MCF 10A (cell line): ENCODE measurements around the gene DCP1A. TPM values are rescaled to one million over a fixed set of nuclear protein-coding genes. Genes with fewer than 3 reads are reported as not detected.
"Not testable (repeated sequence)": the region's sequence is repeated elsewhere in the genome, so short reads cannot be mapped to it uniquely, and the experiment has no call there.

Experiments
- BruUV-seq: library from RNA; stranded (reverse); fragments of 400-500 nt; replicated peaks from 2 replicates; lab custom pipeline; 2021; lab: Mats Ljungman, UMichigan
- CTCF ChIA-PET: fragments of 300-600 bp; sonication (Branson Sonifier 250); formaldehyde crosslinking; extraction: SDS; loops from one replicate; lab custom pipeline; 2021; ENCODE audit warnings: antibody characterized with exemption, inconsistent platforms; lab: Yijun Ruan, JAX
- POLR2A ChIA-PET: fragments of 300-600, 350-650 bp; sonication (Branson Sonifier 250); formaldehyde crosslinking; extraction: SDS; loops from one replicate; lab custom pipeline; 2020; ENCODE audit warnings: antibody characterized with exemption, inconsistent platforms; lab: Yijun Ruan, JAX
- DNase-seq: peaks from one replicate; pipeline ENCODE4 v3.0.0-alpha.2; 2018; ENCODE audit not compliant: unreplicated experiment
- H3K27ac Mint-ChIP-seq: one replicate; pipeline ENCODE4 v1.8.0; 2022; ENCODE audit warnings: mild to moderate bottlenecking, low read depth, mixed read lengths; ENCODE audit not compliant: unreplicated experiment
- H3K27me3 Mint-ChIP-seq: one replicate; pipeline ENCODE4 v1.8.0; 2022; ENCODE audit warnings: mixed read lengths; ENCODE audit not compliant: insufficient read depth, unreplicated experiment
- H3K36me3 Mint-ChIP-seq: one replicate; pipeline ENCODE4 v1.8.0; 2022; ENCODE audit warnings: mild to moderate bottlenecking, moderate library complexity, mixed read lengths; ENCODE audit not compliant: insufficient read depth, unreplicated experiment
- H3K4me1 Mint-ChIP-seq: one replicate; pipeline ENCODE4 v1.8.0; 2022; ENCODE audit warnings: mixed read lengths; ENCODE audit not compliant: insufficient read depth, unreplicated experiment
- H3K4me3 Mint-ChIP-seq: one replicate; pipeline ENCODE4 v1.8.0; 2022; ENCODE audit warnings: mild to moderate bottlenecking, moderate library complexity, mixed read lengths; ENCODE audit not compliant: unreplicated experiment
- H3K9me3 Mint-ChIP-seq: one replicate; pipeline ENCODE4 v1.8.0; 2022; ENCODE audit warnings: mixed read lengths; ENCODE audit not compliant: unreplicated experiment
- intact Hi-C: fragments of 100-400 bp; cut with micrococcal nuclease; formaldehyde crosslinking; loops from 2 replicates; pipeline ENCODE4 v1.14.1; 2022
- total RNA-seq: library from RNA; stranded (reverse); gene quantifications from 2 replicates; pipeline ENCODE4 v1.2.3, GENCODE V29; 2022
- TF ChIP-seq, protein P1 (sequence below): fragments of 200-600 bp; IDR thresholded peaks from one replicate; pipeline ENCODE4 v1.8.0; 2022; ENCODE audit warnings: antibody characterized with exemption, mild to moderate bottlenecking; ENCODE audit not compliant: unreplicated experiment

DCP1A gene
- total RNA-seq, 1 experiment from 2014 or later = 22.1 TPM

DNA sequence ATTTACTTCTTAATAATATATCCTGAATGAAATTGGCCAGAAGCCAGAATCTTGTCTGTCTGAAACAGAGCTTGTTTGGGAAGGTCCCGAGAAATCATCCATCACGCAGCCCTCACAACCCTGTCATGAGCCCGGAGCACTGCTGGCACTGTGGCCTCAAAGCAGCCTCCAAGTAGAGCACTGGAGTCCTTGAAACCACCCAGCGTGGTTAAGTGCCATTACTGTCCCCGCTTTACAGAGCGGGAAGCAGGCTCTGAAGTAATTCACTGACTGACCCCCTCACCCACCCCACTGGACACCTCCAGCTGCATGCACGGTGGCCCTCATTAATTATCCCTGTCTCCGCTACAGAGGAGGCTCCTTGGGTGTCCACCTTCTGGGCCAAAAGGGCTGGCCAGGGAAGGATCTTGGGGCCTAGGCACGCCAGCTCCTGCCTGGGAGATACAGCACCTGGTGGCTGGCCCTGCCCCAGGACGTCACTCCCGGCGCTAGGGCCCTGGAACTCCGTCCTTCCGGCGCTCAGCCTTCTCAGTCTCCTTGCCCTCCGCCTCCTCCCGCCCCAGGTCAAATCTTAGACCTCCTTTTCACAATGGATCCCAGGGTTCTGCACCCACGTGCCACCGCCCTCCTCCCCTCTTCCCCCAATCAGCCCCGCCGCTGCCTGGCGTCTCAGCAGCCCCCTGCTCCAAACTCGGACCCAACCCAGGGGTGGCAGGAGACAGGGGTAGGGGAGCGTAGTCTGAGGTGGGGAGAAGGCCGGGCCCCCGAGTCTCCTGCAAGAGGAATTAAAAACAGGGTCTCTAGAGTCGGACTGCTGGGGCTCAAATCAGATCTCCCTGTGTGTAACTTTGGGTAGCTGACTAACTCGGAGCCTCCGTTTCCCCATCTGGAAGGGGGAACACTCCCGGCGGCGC is 92.6 kb downstream of the DCP1A start:
- Mint-ChIP-seq H3K36me3 (peaks cover 15% of the 10 kb centered on the region), H3K27me3 (no peaks in the 10 kb centered on the region), H3K27ac (peak overlapping the region; percentile 67), H3K4me1 (peaks cover 24% of the 10 kb centered on the region), H3K9me3 (no peaks in the 10 kb centered on the region), H3K4me3 (peak overlapping the region; percentile 95)
- no TSS peak for BruUV-seq
- ChIA-PET CTCF (interaction anchor here (0.6 to 4.0 kb wide), 8 partner anchors 9 to 126 kb away, joined by 3 to 18 read pairs (median 3); no protein-coding TSS in a partner anchor), POLR2A (interaction anchor here (0.6 to 5.5 kb wide), 12 partner anchors 9 to 892 kb away, joined by 3 to 62 read pairs (median 4); partner anchors contain the start of genes DCP1A, PRKCD and RFT1)
- peak; percentile 85 for DNase-seq
- TF ChIP-seq, protein P1, sequence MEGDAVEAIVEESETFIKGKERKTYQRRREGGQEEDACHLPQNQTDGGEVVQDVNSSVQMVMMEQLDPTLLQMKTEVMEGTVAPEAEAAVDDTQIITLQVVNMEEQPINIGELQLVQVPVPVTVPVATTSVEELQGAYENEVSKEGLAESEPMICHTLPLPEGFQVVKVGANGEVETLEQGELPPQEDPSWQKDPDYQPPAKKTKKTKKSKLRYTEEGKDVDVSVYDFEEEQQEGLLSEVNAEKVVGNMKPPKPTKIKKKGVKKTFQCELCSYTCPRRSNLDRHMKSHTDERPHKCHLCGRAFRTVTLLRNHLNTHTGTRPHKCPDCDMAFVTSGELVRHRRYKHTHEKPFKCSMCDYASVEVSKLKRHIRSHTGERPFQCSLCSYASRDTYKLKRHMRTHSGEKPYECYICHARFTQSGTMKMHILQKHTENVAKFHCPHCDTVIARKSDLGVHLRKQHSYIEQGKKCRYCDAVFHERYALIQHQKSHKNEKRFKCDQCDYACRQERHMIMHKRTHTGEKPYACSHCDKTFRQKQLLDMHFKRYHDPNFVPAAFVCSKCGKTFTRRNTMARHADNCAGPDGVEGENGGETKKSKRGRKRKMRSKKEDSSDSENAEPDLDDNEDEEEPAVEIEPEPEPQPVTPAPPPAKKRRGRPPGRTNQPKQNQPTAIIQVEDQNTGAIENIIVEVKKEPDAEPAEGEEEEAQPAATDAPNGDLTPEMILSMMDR = no peak
- intact Hi-C loops = loop anchor here (2.0 kb wide), 1 partner anchor 16 kb away; no protein-coding TSS in a partner anchor

DNA sequence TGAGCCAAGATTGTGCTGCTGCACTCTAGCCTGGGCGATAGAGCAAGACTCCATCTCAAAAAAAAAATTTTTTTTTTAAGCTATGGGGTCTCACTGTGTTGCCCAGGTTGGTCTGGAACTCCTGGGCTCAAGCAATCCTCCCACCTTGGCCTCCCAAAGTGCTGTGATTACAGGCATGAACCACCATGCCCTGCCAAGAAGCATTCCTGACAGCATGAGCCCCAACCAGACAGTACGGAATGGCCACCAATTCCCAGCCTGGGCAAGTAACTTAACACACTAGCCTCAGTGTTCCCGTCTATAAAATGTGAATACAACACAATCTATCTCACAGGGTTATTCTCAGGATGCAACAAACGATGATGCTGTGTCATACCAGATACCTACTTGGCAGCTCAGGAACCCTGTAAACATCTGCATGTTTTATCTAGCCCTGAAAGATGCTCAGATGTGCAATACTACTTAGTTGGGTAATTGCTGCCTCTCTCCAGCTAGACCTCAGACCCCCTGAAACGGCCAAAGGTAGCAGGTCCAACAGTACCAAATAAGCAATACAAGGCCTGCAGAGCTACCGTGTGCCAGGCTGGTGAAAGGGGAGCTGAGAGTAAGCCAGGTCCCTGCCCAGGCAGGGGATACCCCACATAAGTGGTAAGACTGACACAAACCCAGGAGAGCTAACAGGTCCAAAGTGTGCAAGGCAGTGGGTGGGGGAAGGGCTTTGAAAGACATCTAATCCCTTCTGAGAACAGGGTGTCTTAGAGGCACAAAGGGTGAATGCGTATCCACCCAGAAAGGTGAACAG is 93.4 kb downstream of the DCP1A start:
- Mint-ChIP-seq H3K27me3 (no peaks in the 10 kb centered on the region), H3K9me3 (no peaks in the 10 kb centered on the region), H3K27ac (no peak overlapping the region), H3K36me3 (peaks cover 15% of the 10 kb centered on the region), H3K4me3 (peak overlapping the region; percentile 95), H3K4me1 (peaks cover 20% of the 10 kb centered on the region)
- ChIA-PET POLR2A (interaction anchor here (0.5 to 5.5 kb wide), 15 partner anchors 8 to 291 kb away, joined by 3 to 62 read pairs (median 4); partner anchors contain the start of genes CACNA1D, DCP1A, PRKCD and RFT1), CTCF (interaction anchor here (0.6 to 4.0 kb wide), 8 partner anchors 10 to 125 kb away, joined by 3 to 18 read pairs (median 4); no protein-coding TSS in a partner anchor)
- TF ChIP-seq, protein P1 = no peak
- TSS peak; percentile 26 for BruUV-seq
- DNase-seq = peak; percentile 49
- intact Hi-C loops = loop anchor here (2.0 kb wide), 1 partner anchor 15 kb away; no protein-coding TSS in a partner anchor

DNA sequence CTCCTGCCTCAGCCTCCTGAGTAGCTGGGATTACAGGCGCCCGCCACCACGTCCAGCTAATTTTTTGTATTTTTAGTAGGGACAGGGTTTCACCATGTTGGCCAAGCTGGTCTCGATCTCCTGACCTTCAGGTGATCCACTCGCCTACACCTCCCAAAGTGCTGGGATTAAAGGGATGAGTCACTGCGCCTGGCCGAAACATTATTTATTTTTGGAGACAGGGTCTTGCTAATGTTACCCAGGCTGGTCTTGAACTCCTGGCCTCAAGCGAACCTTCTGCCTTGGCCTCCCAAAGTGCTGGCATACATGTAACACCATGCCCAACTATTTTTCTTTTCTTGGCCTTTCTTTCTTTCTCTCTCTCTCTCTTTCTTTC is 94.4 kb downstream of the DCP1A start:
- H3K36me3 Mint-ChIP-seq = peaks cover 18% of the 10 kb centered on the region
- peak overlapping the region; percentile 89 for H3K27ac Mint-ChIP-seq
- H3K27me3 Mint-ChIP-seq, BruUV-seq, intact Hi-C loops, H3K9me3 Mint-ChIP-seq: not testable (repeated sequence)
- DNase-seq = peak; percentile 42
- CTCF ChIA-PET = interaction anchor here (0.6 to 4.0 kb wide), 4 partner anchors 33 to 119 kb away, joined by 3 to 18 read pairs (median 6); no protein-coding TSS in a partner anchor
- POLR2A ChIA-PET = interaction anchor here (0.7 to 5.5 kb wide), 4 partner anchors 9 to 242 kb away, joined by 3 to 62 read pairs (median 26); partner anchors contain the start of gene CACNA1D
- peak overlapping the region; percentile 95 for H3K4me3 Mint-ChIP-seq
- H3K4me1 Mint-ChIP-seq = peaks cover 27% of the 10 kb centered on the region
